Activated naive CD4-positive, alpha-beta T cell treated with anti-CD3 and anti-CD28 coated beads, Interleukin-2, amount 50 U/mL, for 16 hours (primary cell): ENCODE data around the gene PNKD.
A peak's percentile ranks its signal among the peaks of the same experiment; 100 is the strongest.
"Not testable (repeated sequence)": the region's sequence is repeated elsewhere in the genome, so short reads cannot be mapped to it uniquely, and the experiment has no call there.

ENCODE experiments used
- DNase-seq: peaks from one replicate; pipeline ENCODE4 v3.0.0-alpha.2; 2020

The PNKD gene

GRCh38 chr2:218257390-218257981 is 12.8 kb upstream of the PNKD start:
- peak; percentile 61 for DNase-seq

DNA sequence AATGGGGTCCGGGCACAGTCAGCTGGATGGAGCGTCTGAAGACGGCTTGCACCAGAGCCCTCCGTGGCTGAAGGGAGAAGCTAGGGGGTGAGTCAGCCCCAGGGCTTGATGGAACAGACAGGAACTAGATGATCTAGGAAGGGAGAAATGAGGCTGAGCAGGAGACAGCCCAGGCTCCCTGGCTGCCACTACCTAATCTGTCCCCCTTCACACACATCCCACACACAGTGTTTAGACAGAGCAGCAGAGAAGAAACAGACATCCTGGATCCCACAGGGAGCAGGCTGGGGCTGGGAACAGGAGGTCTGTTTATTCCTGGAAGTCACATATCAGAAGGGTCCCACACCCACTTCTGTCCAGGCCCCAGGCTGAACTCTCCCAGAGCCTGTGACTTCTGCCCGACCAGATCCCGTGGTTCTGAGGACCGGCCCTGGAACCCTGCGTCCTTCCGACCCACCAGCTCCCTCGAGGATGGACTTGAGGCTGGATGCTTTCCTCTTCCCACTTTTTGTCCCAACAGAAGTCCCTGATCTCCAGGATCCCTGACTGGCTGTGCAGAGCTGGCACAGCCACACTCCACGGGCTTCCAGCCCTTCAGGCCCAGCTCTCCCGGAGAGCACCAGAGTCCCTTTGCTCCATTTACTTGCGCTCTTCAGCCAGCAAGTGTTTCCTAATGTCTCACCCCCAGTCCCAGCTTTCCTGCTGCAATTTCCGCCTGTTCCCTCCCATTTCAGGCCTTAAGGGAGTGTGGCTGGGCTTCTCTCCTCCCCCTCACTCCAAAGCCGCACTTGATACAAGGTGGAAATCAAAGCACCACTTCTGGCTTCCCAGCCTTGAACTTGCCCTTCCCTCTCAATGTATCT is 11.0 kb upstream of the PNKD start:
- DNase-seq: no peak

DNA sequence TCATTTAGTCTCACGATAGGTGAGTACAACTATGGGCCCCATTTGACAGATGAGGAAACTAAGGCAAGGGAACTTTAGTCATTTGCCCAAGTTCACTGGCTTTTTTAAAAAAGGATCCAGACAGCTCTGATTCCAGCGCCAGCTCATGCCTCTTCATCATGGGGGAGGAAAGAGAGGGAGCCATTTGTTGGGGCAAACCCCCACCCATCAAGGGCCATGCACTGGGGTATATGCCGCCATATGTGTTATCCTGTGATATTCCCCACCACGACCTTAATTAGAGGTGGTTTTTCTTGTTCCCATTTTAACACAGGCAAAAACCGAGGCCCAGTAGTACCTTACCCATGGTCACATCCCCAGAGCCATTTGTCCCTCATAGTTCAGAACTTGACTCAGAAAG is 10.2 kb upstream of the PNKD start:
- no peak for DNase-seq

GRCh38 chr2:218260742-218261422 is 9.4 kb upstream of the PNKD start, which contains the start of gene GPBAR1:
GPBAR1 (plus strand) TSS chr2:218261015; CDS start chr2:218262725, 1,710 bp downstream.
- no peak for DNase-seq

GRCh38 chr2:218261423-218262236 is 8.7 kb upstream of the PNKD start:
- no peak for DNase-seq

GRCh38 chr2:218262237-218262600 is 8.1 kb upstream of the PNKD start:
- no peak for DNase-seq

DNA sequence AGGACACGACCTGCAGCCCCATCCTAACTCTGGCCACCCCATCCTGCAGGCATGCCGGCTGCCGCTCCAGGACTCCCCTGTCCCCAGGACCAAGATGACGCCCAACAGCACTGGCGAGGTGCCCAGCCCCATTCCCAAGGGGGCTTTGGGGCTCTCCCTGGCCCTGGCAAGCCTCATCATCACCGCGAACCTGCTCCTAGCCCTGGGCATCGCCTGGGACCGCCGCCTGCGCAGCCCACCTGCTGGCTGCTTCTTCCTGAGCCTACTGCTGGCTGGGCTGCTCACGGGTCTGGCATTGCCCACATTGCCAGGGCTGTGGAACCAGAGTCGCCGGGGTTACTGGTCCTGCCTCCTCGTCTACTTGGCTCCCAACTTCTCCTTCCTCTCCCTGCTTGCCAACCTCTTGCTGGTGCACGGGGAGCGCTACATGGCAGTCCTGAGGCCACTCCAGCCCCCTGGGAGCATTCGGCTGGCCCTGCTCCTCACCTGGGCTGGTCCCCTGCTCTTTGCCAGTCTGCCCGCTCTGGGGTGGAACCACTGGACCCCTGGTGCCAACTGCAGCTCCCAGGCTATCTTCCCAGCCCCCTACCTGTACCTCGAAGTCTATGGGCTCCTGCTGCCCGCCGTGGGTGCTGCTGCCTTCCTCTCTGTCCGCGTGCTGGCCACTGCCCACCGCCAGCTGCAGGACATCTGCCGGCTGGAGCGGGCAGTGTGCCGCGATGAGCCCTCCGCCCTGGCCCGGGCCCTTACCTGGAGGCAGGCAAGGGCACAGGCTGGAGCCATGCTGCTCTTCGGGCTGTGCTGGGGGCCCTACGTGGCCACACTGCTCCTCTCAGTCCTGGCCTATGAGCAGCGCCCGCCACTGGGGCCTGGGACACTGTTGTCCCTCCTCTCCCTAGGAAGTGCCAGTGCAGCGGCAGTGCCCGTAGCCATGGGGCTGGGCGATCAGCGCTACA is 7.4 kb upstream of the PNKD start:
- DNase-seq: no peak

DNA sequence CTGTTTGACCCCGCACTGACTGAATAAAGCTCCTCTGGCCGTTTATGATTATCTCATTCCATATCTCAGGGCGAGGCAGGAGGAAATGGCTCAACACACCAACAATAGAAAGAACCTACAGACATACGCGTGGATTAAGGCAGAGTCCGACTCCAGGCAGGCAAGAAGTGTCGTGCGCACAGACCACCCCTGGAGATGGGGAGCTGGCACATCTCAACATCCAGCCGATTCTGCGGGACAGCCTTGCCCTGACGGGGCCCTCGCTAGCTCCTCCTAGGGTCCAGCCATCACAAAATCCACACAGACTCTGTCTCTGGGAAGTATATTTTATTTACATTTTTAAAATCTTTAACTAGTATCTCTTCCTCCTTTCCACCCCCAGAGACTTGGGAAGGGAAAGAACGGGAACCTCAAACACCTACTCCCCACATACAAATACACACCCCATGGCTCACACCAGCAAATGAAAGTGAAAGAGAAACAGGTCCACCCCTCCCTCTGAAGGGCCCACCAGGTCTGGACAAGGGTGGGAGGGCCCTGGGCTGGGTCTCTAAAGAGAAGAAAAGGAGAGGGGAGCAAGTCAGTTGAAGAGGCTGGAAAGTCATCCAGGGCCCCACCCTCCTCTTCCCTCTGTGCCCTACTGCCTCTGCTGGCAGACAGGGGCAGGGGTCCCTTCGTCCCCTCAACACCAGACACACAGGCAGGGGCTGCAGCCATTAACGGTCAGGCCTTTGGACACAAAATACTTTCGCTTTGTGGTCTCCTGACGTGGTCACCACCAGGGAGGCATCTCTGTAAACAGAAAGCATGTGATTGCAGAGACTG is 6.3 kb upstream of the PNKD start:
- DNase-seq: no peak

GRCh38 chr2:218264773-218265561 is 5.4 kb upstream of the PNKD start:
- DNase-seq: no peak

DNA sequence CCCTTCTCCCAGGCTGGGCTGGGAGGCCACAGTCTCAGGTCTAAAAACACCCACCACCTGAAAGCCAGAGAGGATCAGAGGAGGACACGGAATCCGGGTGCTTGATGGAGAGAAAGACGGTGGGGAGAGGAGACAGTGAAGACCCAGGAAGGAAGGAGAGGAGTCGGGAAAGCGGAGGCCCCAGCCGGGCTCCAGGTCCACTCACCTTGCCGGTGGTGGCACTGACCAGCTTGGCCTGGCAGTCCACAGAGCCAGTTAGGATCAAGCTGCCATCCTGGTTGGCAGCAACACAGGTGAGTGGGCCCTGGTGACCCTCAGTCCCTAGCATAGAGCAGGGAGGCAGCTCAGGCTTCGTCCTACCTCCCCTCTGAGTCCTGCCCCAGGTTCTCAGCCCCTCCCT is 4.7 kb upstream of the PNKD start:
- DNase-seq: no peak

GRCh38 chr2:218266316-218266979 is 3.9 kb upstream of the PNKD start:
- no peak for DNase-seq

GRCh38 chr2:218267259-218267658 is 3.1 kb upstream of the PNKD start:
- no peak for DNase-seq

DNA sequence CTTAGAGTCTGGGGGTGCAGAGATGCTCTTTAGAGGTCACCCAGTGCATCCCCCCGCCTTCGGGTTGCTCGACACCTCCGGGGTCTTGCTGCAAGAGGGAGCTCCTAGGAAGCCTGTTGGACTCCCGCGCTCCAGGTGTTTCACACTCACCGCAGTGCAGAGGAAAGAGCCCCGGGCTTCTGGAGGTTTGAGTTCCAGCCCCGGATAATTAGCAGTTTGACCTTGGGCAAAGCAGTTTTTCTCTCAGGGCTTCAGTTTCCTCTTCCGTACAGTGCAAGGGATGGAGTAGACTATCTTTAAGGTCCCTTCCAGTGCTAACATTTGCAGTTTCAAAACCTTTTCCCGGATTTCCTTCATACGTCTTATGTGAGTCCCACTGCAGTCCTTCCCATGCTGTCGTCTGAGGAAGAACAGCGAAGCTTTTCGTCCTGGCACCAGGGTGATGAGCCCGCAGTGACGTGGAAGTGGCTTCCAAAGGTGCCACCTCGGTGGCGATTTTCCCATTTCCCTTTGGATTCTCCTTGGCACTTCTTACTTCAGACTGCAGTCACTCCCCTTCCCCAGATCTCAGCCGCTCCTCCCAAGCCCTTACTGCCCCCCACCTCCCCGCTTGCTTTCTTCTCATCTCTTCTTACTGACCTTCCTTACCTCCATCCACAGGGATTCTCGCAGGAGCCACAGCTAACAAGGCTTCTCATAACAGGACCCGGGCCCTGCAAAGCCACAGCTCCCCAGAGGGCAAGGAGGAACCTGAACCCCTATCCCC is 585 bp downstream of the PNKD start:
- no peak for DNase-seq

DNA sequence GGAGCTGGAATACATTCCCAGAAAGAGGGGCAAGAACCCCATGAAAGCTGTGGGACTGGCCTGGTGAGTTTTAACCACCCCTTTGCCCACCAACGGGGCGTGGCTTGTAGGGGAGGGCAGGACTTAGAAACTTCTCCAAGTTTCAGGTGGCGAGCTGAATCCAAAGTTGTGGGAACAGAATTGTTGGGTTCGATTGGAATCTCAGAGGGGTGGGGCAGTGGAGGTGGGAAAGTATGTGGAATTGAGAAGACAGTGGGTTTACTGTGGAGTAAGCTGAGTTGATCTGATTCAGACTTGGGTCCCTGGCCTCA is 1.1 kb downstream of the PNKD start:
- DNase-seq: no peak

DNA sequence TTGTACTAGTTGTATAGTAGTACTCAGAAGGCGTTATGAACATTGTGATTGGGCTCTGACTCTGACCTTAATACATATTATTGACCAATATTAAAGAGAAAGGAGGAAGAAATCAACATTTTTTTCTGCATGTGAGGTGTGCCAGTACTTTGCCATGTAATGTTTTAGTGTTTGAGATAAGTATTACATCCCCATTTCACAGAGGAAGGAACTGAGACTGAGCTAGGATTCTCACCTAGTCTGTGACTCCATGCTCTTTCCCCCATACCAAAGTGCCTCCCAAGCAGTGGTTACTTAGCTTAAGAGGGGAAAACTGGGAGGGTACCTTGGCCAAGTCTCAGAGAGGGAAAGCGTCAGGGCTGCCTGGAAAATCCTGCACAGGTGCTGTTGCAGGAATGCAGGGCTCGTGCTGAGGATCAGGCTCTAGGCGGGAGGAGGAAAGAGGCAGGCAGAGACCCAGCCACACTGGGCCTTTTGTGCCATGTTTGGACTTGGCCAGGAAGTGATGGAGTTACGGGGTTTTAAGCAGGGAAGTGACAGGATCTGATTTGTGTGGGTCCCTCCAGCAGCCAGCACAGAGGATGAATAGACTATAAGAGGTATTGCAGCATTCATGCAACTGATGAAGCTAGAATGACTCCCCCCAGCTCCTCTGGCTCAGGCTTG is 1.7 kb downstream of the PNKD start:
- no peak for DNase-seq

DNA sequence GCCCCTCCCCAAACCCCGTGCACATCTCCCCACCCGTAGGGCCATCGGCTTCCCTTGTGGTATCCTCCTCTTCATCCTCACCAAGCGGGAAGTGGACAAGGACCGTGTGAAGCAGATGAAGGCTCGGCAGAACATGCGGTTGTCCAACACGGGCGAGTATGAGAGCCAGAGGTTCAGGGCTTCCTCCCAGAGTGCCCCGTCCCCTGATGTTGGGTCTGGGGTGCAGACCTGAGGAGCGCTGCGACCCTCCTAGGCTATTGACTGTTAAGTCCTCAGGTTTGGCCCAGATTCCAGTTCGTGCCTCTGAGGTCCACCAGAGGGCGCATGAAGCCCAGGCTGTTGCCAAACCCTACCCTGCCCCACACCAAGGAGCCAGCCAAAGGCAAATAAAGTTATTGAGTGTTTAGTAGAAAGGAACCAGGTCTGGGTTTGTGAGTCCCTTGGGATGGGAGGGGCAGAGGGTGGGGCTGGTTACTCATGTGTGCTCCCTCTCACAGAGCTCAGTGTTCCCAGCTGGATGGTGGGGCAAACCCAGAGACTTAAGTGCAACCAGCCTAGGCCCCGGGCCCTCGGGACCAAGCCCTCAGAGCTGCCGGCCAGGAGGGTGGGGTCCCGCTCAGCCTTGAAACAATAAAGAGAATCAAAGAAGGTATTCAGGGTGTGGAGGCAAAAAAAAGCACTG is 2.4 kb downstream of the PNKD start:
- DNase-seq: peak; percentile 79

GRCh38 chr2:218273214-218273907 is 3.0 kb downstream of the PNKD start:
- not testable (repeated sequence) for DNase-seq
